ENCODE results near the gene CMTM6.
"Not testable (repeated sequence)": the region's sequence is repeated elsewhere in the genome, so short reads cannot be mapped to it uniquely, and the experiment has no call there.

Gene CMTM6

DNA sequence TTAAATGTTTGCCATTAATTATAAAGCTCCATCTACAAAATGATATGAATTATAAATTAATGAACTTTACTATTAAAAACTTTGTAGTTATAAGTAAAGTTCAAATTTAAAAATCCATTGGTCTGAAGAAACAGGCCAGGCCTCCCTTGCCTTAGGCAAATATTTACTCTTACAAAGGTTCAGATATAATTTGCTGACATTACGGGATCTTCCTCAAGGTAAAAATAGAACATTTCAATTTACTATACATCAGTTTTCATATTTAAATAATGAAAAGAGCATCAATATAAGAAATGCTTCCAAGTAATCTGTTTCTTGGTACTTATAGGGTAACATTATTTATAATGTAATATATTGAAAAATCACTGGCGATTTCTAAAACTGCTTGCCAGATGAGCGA, 3.7 kb downstream of the CMTM6 start:
- DNase-seq, result no peak

DNA sequence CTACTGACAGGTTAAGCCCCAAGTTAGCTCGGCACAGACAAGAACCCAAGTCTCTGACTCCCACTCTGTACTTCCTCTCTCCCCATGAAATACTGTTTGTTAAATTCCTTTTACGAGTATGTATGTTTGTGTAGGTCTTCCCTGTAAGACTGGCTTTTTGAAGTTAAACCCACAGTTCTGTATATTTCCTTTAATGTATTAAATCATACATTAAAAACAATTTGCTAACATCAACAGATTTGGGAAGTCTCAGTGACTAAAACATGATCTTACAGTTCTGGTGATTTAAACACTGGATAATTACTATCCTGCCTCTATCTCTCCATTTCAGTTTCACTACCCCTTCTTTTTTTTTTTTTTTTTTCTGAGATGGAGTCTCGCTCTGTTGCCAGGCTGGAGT, 4.4 kb downstream of the CMTM6 start:
- DNase-seq, result no peak

GRCh38 chr3:32495609-32496008, 7.0 kb downstream of the CMTM6 start:
- no peak for DNase-seq

DNA sequence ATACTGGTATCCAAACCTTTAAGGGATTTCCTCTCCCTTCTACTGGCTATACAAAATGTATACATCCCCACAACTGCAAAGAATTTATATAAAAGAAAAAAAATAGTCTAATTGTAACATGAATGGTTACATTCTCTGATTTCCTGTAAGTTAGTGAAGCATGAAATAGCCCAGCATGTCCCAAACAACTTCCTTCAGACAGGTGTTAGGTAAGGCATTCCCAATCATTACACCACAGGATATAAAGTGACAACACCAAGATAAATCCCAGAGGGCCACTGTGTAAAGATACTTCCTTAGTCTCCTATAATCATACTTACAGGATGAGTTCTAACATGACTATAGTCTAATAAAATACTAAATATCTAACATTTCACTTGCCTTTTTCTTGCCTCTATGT, 7.6 kb downstream of the CMTM6 start:
- no peak for DNase-seq

GRCh38 chr3:32493437-32494414, 8.9 kb downstream of the CMTM6 start:
- DNase-seq, result no peak

DNA sequence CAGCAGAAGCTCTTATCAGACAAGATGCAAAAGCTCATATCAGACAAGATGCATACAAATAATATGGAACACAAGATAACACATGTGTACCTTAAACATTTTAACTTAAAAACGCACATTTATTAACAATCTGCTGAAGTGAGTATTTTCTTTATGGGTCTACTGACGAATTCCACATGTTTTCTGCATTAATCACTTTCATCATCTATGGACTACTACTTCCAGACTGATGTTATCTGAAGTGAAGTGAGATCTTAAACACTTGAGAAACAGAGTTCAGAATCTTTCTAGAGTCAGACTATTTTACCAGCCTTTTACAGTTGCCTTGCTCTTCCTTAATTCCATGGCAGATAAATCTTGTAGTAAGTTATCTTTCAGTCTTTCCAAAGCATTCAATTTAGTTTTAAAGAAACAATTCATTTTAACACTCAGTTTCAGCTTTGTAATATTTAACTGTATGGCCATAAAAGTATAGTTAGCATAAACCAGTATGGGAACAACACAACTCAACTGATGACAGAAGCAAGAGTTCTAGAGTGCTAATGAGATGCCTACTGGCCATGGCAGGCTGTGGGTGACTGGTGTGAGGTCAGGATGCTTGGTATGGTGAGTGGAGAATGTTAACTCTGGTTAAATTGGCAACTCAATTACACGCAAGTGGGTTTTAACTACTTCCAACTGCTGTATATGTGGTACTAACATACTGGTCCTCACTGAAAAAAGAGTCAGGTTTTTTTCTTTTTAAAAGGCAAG, 9.8 kb downstream of the CMTM6 start:
- DNase-seq, result no peak

DNA sequence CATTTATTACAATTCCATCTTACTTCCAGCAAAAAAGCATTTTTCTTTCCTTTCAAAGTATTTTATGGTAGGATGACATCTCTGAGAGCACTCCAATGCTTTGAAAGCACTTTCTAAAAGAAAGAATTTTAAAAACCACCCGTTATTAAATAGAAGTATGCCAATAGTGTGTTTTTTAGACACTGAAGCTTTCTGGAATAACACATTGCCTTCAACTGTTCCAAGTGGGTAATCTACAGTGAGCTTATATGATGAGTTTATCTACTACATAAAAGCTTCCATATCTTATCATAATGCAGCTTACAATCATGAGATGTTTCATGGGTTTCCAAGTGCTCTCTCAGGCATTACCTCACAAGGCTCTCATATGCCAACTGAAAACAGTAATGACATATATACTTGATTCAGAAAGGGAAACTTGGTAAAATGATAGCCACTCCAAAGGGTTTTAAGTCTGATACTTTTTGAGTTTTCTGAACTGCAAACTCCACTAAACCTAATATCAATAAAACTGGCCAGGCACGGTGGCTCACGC, 14.1 kb downstream of the CMTM6 start:
- DNase-seq, result no peak

DNA sequence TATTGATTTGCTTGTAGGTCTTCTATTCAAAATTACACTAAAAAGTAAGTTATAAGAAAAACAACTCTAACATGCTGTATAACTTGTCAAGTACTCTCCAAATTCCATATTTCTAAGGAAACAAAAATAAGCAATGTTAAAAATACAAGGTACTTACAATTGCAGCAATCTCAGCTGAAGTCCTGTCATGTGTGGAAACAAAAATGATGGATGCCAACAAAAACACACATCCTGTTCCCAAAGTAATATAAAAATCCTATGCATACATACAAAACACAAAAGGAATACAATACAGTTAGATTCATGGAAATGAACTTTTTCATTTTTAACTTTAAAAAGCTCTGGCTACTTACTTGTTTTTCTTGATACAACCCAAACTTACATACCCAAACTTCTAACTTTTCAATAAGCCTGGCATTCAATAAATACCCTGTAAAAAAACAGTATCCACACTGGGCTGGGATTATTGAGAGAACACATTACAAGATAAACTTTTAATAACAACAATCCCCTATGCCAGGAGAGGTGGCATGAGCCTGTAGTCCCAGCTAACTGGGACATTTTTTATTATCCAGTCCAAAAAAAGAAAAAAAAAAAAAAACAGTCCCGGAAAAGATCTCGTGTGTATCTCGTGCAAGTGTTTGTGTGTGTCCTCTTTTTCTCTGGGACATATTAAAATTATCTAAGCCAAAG, 14.7 kb downstream of the CMTM6 start:
- no peak for DNase-seq

- no peak for DNase-seq
Measured at GRCh38 chr3:32484436-32484835, 18.2 kb downstream of the CMTM6 start.

DNA sequence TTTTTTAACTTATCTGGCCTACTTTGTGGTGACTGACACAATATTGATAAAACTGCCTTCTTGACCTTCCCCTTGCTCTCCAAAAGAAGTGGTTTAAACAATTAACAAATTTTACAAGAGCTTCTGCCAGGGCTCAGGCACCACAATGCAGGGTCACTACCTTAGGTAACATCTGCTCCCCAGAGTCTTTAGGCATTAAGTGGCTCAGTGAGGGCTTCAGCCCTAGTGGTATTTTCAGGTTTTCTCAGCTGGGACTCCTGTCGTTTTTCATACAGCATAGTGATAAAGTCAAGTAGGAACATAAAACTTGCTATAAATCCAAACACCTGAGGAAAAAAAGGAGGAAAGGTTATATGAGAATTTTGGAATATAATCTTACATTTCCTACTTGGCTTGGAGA, 18.9 kb downstream of the CMTM6 start:
- DNase-seq, result no peak

DNA sequence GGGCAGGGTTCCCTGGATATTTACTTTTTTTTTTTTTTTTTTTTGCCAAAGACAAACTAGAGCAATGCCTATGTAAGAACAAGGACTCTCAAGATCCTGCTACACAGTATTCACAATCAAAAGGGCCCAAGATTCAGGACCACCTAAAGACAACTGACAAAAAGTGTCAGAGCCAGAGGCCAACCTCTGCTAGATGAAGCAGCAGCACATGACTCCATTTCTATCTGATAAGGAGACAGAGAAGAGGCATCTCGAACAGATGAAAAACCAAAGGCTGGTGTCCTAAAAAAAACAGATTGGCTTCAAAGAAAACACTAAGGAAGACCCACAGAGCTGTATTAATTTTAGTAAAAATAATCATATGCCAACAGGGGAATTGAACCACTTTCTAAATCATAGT, 20.0 kb downstream of the CMTM6 start:
- no peak for DNase-seq

DNA sequence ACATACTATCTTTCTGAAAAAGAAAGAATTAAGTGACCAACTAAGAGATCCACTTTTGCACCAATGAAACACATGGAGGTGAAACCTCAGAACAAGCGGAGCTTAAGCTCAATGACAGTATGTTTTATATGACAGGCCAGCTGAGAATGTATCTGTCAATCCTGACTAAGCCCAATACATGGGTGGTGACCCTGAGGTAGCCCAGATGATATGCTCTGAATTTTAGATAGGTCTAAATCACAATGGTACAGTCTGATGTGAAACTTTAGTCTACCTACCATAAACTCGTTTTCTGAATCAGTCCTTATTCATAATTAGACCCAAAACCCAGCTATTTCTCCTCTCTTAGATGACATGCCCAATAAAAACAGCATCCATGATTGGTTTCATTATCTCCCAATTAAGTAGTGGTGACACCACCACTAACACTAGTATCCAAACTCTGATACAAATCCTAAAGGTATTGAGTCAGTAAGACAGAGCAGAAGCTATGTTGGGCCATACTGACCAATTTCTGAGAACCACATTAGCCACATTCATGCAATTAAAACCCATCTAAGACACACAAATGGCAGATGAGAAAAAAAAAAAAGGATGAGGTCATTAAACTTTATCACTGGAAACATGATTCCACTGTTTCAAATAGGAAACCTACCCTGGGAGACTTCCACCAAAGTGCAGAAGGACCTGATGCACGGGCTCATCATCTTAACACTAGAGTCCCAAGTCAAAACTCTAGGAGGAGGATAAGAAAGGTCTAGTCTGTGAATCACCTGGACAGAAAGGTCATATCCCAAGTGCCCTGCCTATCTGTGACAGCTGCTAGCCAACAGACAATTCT, 20.6 kb downstream of the CMTM6 start:
- no peak for DNase-seq

DNA sequence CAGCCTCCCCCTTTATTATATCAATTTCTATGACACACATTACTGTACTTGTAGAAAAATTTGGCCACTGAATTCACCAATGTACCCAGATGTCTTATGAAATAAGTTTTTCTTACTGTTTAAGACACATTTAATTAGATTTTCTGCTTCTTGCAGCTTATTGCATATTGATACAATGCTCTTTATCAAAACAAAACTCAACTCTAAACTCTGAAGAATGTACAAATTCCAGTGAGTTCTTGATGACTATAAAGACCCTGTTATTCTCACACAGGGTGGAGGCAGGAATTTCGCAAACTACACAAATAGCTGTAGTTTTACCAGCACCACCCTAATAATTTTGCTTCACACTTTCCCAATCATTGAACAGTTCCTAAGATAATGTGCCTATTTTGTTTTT, 22.0 kb downstream of the CMTM6 start:
- DNase-seq, result no peak

GRCh38 chr3:32474201-32474600, 28.5 kb downstream of the CMTM6 start:
- DNase-seq, result no peak

- DNase-seq, result not testable (repeated sequence)
Measured at GRCh38 chr3:32472151-32472550, 30.5 kb downstream of the CMTM6 start.

DNA sequence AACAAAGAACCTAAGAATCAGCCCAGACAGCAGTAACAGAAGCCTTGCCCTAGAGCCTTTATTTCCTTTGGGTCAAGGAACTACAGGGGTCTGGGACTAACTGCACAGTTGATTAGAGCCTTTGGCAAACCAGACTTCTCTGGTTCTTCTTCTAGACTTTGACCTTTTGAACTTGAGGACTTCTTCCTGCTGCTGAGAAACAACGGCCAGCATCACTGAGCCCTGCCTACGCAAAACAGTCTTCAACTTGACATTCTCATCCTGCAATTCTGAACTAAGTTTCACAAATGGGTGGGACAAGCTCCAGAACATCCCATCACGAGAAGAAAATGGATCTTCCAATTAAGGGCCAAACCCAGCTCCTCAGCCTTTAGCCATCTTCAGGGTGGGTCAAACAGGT, 31.4 kb downstream of the CMTM6 start:
- no peak for DNase-seq

DNA sequence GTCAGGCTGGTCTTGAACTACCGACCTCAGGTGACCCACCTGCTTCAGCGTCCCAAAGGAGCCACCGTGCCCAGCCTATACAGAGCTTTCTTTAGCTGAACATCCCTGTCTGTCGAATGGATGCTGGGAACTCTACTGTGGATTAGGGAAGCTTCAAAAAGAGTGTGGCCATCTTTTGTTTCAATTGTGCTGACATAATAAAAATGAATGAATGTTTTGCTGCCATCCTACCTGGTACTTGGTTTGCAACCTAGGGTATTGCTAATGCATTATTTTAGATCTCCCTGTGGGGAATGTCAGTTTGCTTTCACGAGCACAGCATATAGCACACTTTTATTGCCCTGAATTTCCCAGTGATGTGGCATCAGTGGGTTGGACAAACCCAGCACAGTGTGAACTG, 32.3 kb downstream of the CMTM6 start:
- no peak for DNase-seq

GRCh38 chr3:32469151-32469874, 33.3 kb downstream of the CMTM6 start:
- DNase-seq, result no peak

DNA sequence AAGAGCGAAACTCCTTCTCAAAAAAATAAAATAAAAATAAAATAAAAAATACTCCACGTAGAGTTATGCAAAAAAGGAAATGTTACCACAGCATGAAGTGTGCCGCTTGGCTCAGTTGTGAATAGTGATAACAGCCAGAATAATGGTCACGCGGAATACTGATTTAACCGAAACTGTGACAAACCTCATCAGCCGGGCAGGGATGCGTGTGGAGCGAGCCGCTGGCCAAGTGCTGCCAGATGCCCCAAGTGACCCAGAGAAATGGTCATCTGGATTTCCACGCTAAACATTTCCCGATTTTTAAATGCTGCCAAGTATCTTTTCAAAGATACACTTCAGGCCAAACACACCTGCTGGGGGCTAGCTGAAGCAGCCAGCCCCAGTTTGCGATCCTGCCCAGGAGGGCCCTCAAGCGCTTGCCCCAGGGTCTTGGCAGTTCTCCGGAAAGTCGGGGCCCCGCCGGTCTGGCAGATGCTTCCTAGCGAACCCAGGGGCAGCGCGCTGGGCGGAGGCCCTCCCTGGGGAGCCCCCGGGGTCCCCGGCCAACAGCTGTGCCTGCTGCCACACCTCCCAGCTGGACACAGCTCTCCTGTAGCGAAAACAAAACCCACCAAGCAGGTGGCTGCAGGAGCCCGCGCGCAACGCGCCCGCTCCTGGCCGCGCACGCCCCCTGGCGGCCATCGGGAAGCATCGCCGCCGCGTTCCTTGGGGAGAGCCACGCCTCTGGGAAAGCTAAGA, 35.1 kb downstream of the CMTM6 start:
- DNase-seq, result peak; percentile 74

DNA sequence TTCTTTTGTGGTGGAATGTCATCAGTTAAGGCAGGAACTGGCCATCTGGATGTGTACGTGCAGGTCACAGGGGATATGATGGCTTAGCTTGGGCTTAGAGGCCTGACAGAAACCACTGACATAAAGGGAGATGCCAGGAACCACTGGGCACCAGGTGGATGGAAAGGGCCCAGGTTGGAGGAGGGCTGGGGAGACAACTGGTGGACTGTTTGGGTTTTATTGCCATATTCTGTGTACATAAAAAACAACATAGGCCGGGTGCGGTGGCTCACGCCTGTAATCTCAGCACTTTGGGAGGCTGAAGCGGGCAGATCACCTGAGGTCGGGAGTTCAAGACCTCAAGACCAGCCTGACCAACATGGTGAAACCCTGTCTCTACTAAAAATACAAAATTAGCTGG, 35.8 kb downstream of the CMTM6 start:
- DNase-seq, result not testable (repeated sequence)

- DNase-seq, result not testable (repeated sequence)
Measured at GRCh38 chr3:32464726-32465125, 37.9 kb downstream of the CMTM6 start.

All from RPMI8226 (cell line).